ENCODE results near the gene WDSUB1. TPM values are rescaled to one million over a fixed set of nuclear protein-coding genes. Genes with fewer than 3 reads are reported as not detected.

The WDSUB1 gene
- total and polyA plus RNA-seq, 2 of the 4 experiments (the other 2 are of a cell fraction), result 4.8 to 5.2 TPM

DNA sequence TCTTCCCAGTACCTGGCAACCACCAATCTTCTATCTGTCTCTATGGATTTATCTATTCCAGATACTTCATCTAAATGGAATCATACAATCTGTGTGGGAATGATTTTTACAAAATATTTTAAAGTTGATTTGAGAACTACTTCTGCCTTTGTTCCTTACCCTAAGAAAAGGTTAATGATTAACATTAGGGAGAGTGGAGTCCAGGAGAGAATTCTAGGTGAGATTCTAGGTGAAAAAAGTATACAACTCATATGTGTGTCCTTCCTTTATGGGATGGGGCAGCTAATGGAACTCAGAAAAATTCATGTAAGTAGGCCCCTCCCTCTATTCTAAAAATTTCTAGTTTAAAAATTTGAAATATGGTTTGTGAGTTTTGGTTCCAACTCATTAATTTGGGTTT lies 35.9 kb upstream of the WDSUB1 start:
- H3K27me3 ChIP-seq (ENCODE audit: control insufficient read depth, insufficient read depth, low read length), result no peaks in the 10 kb centered on the region
- no peaks in the 10 kb centered on the region for H3K9me3 ChIP-seq (ENCODE audit: control insufficient read depth, insufficient read depth, low read length)
- H3K79me1 ChIP-seq (ENCODE audit: low read depth in 1 of 2, low read length in 2 of 2), result no peaks in the 10 kb centered on the region
- ChIA-PET POLR2A (ENCODE audit: unreplicated experiment) (no interaction called here), CTCF (no interaction called here)
- H3K4ac ChIP-seq (ENCODE audit: low read depth, low read length), result no peak overlapping the region
- no peak overlapping the region for H3K23ac ChIP-seq (ENCODE audit: low read depth, low read length)
- no peaks in the 10 kb centered on the region for H3K4me1 ChIP-seq (ENCODE audit: control insufficient read depth, insufficient read depth, low read length)
- H3K9me1 ChIP-seq (ENCODE audit: insufficient read depth, low read length), result no peaks in the 10 kb centered on the region
- H2AK5ac ChIP-seq (ENCODE audit: low read depth, low read length), result no peak overlapping the region
- H2BK120ac ChIP-seq (ENCODE audit: low read depth, low read length), result no peak overlapping the region
- H3K18ac ChIP-seq (ENCODE audit: low read depth, low read length), result no peak overlapping the region
- no peak overlapping the region for H4K8ac ChIP-seq (ENCODE audit: low read depth in 2 of 2, low read length in 2 of 2)
- no peak overlapping the region for H4K91ac ChIP-seq (ENCODE audit: insufficient read depth, low read depth, low read length)
- dilution Hi-C loops (cut with HindIII; ENCODE audit: low sequenced_read_pairs, unreplicated experiment), result no loop called here
- intact Hi-C loops (cut with micrococcal nuclease), result no loop called here
- TF ChIP-seq, protein P1, sequence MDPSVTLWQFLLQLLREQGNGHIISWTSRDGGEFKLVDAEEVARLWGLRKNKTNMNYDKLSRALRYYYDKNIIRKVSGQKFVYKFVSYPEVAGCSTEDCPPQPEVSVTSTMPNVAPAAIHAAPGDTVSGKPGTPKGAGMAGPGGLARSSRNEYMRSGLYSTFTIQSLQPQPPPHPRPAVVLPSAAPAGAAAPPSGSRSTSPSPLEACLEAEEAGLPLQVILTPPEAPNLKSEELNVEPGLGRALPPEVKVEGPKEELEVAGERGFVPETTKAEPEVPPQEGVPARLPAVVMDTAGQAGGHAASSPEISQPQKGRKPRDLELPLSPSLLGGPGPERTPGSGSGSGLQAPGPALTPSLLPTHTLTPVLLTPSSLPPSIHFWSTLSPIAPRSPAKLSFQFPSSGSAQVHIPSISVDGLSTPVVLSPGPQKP (IDR thresholded peaks at IDR 0.05; ENCODE audit: borderline replicate concordance, low read depth, low read length), result no peak
- no peak for TF ChIP-seq BHLHE40 (IDR thresholded peaks at IDR 0.05; ENCODE audit: low read depth, low read length)
- no peak for TF ChIP-seq MAFK (IDR thresholded peaks at IDR 0.05; ENCODE audit: low read depth, low read length)
- TF ChIP-seq SMC3 (IDR thresholded peaks at IDR 0.05; ENCODE audit: low read depth, low read length), result no peak
- TF ChIP-seq CHD1 (IDR thresholded peaks at IDR 0.05; ENCODE audit: low read depth, low read length), result no peak
- TF ChIP-seq, protein P2, sequence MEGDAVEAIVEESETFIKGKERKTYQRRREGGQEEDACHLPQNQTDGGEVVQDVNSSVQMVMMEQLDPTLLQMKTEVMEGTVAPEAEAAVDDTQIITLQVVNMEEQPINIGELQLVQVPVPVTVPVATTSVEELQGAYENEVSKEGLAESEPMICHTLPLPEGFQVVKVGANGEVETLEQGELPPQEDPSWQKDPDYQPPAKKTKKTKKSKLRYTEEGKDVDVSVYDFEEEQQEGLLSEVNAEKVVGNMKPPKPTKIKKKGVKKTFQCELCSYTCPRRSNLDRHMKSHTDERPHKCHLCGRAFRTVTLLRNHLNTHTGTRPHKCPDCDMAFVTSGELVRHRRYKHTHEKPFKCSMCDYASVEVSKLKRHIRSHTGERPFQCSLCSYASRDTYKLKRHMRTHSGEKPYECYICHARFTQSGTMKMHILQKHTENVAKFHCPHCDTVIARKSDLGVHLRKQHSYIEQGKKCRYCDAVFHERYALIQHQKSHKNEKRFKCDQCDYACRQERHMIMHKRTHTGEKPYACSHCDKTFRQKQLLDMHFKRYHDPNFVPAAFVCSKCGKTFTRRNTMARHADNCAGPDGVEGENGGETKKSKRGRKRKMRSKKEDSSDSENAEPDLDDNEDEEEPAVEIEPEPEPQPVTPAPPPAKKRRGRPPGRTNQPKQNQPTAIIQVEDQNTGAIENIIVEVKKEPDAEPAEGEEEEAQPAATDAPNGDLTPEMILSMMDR (conservative IDR thresholded peaks at IDR 0.05; ENCODE audit: low read depth, low read length), result no peak
- TF ChIP-seq, protein P3, sequence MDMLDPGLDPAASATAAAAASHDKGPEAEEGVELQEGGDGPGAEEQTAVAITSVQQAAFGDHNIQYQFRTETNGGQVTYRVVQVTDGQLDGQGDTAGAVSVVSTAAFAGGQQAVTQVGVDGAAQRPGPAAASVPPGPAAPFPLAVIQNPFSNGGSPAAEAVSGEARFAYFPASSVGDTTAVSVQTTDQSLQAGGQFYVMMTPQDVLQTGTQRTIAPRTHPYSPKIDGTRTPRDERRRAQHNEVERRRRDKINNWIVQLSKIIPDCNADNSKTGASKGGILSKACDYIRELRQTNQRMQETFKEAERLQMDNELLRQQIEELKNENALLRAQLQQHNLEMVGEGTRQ (IDR thresholded peaks at IDR 0.05; ENCODE audit: low read depth, low read length), result no peak
- no peak for TF ChIP-seq CEBPB (IDR thresholded peaks at IDR 0.05; ENCODE audit: low read depth, low read length)
- no peak for TF ChIP-seq RCOR1 (IDR thresholded peaks at IDR 0.05; ENCODE audit: insufficient replicate concordance, low read length)
- no peak for TF ChIP-seq NFE2L2 (IDR thresholded peaks at IDR 0.05; ENCODE audit: low read depth, low read length)
- TF ChIP-seq FOS (IDR thresholded peaks at IDR 0.05; ENCODE audit: low read depth, low read length), result no peak
- TF ChIP-seq POLR2A (IDR thresholded peaks at IDR 0.05; ENCODE audit: low read depth, low read length), result no peak
- no peak for TF ChIP-seq MAZ (IDR thresholded peaks at IDR 0.05; ENCODE audit: borderline replicate concordance, low read depth, low read length)
- no peak for TF ChIP-seq MXI1 (IDR thresholded peaks at IDR 0.05; ENCODE audit: borderline replicate concordance, low read depth, low read length)
- no peak for TF ChIP-seq RFX5 (IDR thresholded peaks at IDR 0.05; ENCODE audit: low read depth, low read length)
- no peak for TF ChIP-seq RAD21 (IDR thresholded peaks at IDR 0.05; ENCODE audit: low read length)
- H3K36me3 ChIP-seq (ENCODE audit: control insufficient read depth, insufficient read depth, low read length), result peaks cover 10% of the 10 kb centered on the region
- no peak overlapping the region for H3K9ac ChIP-seq (ENCODE audit: low read depth, low read length)
- no peak overlapping the region for H2BK20ac ChIP-seq (ENCODE audit: low read depth, low read length)
- no peak overlapping the region for H4K5ac ChIP-seq (ENCODE audit: low read depth, low read length)
- no peak overlapping the region for H2BK15ac ChIP-seq (ENCODE audit: low read depth, low read length)
- H2AK9ac ChIP-seq (replicated peaks; ENCODE audit: low read depth, low read length, poor library complexity), result no peak overlapping the region
- DNase-seq (no peak), ATAC-seq (ENCODE audit: low read depth) (no peak)
- no peak overlapping the region for H3K4me3 ChIP-seq (ENCODE audit: insufficient read depth, low read depth, low read length)
- no peak overlapping the region for H3K4me2 ChIP-seq (ENCODE audit: low read depth, low read length)
- no peak overlapping the region for H2AFZ ChIP-seq (replicated peaks; ENCODE audit: low read length, poor library complexity)
- BruUV-seq (replicated peaks), result no TSS peak
- no peak overlapping the region for H3K27ac ChIP-seq (ENCODE audit: insufficient read depth, low read length)
- no peak overlapping the region for H2BK5ac ChIP-seq (ENCODE audit: low read depth, low read length, poor library complexity, severe bottlenecking)
- no peaks in the 10 kb centered on the region for H4K20me1 ChIP-seq (ENCODE audit: insufficient read depth, low read length)
- no peak overlapping the region for H3K56ac ChIP-seq (ENCODE audit: extremely low read depth, insufficient read depth, low read length)
- H3K14ac ChIP-seq (replicated peaks; ENCODE audit: low read depth, low read length), result no peak overlapping the region
- in situ Hi-C loops (cut with MboI; ENCODE audit: low sequenced_read_pairs), result no loop called here
